Endodermal cell (in vitro differentiated cells): ENCODE measurements around the gene TDRD7. TPM values are rescaled to one million over a fixed set of nuclear protein-coding genes. Genes with fewer than 3 reads are reported as not detected.

Experiments used
- DNase-seq: peaks from one replicate; pipeline ENCODE4 v3.0.0-alpha.2; 2017
- H3K27ac ChIP-seq: 2 replicates; pipeline ENCODE4 v1.5.1; 2013; ENCODE audit warnings: mild to moderate bottlenecking, low read depth, low read length, moderate library complexity
- H3K27me3 ChIP-seq: 2 replicates; pipeline ENCODE4 v1.6.1; 2013; ENCODE audit warnings: mild to moderate bottlenecking, low read length, moderate library complexity; ENCODE audit not compliant: insufficient read depth, control insufficient read depth, poor library complexity, severe bottlenecking
- H3K36me3 ChIP-seq: 2 replicates; pipeline ENCODE4 v1.7.0; 2013; ENCODE audit warnings: mild to moderate bottlenecking, low read length, moderate library complexity; ENCODE audit not compliant: control insufficient read depth, insufficient read depth
- H3K4me1 ChIP-seq: one replicate; pipeline ENCODE4 v1.7.0; 2013; ENCODE audit warnings: low read length; ENCODE audit not compliant: control insufficient read depth, insufficient read depth
- H3K4me3 ChIP-seq: 2 replicates; pipeline ENCODE4 v1.5.1; 2013; ENCODE audit warnings: mild to moderate bottlenecking, low read length, moderate library complexity
- H3K9ac ChIP-seq: 2 replicates; pipeline ENCODE4 v1.6.1; 2013; ENCODE audit warnings: mild to moderate bottlenecking, low read length, moderate library complexity; ENCODE audit not compliant: poor library complexity, severe bottlenecking; ENCODE audit errors: extremely low read depth
- H3K9me3 ChIP-seq: 2 replicates; pipeline ENCODE4 v1.6.1; 2013; ENCODE audit warnings: mild to moderate bottlenecking, low read length, moderate library complexity; ENCODE audit not compliant: control insufficient read depth
- H3K27ac Mint-ChIP-seq: 2 replicates; pipeline ENCODE4 v1.8.0; 2020; ENCODE audit warnings: mixed read lengths
- H3K27me3 Mint-ChIP-seq: 2 replicates; pipeline ENCODE4 v1.8.0; 2021; ENCODE audit warnings: mild to moderate bottlenecking, mixed read lengths; ENCODE audit not compliant: insufficient read depth
- H3K36me3 Mint-ChIP-seq: 2 replicates; pipeline ENCODE4 v1.8.0; 2020; ENCODE audit warnings: low read depth, mixed read lengths
- H3K4me1 Mint-ChIP-seq: 2 replicates; pipeline ENCODE4 v1.8.0; 2020; ENCODE audit warnings: mixed read lengths
- H3K4me3 Mint-ChIP-seq: 2 replicates; pipeline ENCODE4 v1.8.0; 2020; ENCODE audit warnings: mild to moderate bottlenecking, moderate library complexity, mixed read lengths
- H3K9me3 Mint-ChIP-seq: 2 replicates; pipeline ENCODE4 v1.8.0; 2020; ENCODE audit warnings: mild to moderate bottlenecking, mixed read lengths
- WGBS, 2 experiments: methylation state at CpG; one replicate each; pipeline versions ENCODE4 v1.1.5 to v1.1.7; 2013; ENCODE audit warnings: missing lambda C conversion rate in 2 of 2, mixed read lengths in 1 of 2; ENCODE audit not compliant: insufficient coverage in 1 of 2, insufficient read length in 1 of 2; 5-methylcytosine and 5-hydroxymethylcytosine counted together
- total RNA-seq, 2 donors: library from RNA; stranded (reverse); fragmentation: NEBNext Ultra II Directional in 1 of 2; extraction: Animal tissue kit (Norgen Biotek cat#: 25700) in 1 of 2; gene quantifications; 2 replicates in 1 of 2; 3 replicates in 1 of 2; pipeline ENCODE4 v1.2.1, GENCODE V29; 2021
- TF ChIP-seq, protein P1 (sequence below): fragments of 200-600 bp; sonication (generic); conservative IDR thresholded peaks from 2 replicates; pipeline ENCODE4 v1.5.0; 2021; ENCODE audit warnings: antibody characterized with exemption, mild to moderate bottlenecking

TDRD7 gene
- total RNA-seq, 2 donors from 2014 or later = 25.9 to 31.9 TPM

DNA sequence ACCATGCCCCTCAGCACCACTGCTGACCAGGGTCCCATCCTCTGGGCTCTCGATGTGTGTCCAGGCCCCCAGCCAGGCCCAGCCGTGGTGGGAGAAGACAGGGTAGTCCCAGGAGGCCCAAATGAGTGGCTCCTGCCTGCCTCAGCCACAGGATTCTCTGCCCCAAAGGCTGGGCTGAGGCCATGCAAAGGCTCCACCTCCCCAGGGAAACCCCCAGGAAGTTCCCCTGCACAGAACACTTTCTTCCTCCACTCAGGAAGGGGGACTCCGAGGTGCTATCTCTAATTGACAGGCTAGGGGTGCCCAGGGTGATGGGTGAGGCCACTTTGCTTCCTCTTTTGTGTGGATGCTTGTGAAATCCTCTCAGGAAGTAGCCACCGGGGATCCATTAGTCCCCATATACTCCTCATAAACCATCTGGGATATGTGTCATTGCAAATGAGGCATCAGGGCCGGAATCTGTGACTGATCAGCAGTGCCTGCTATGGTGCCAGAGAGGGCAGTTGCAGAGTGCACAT, 23.1 kb upstream of the TDRD7 start:
- peaks cover 24% of the 10 kb centered on the region for H3K4me1 Mint-ChIP-seq
- H3K27ac Mint-ChIP-seq = no peak overlapping the region
- no peak for DNase-seq
- no peak overlapping the region for H3K4me3 Mint-ChIP-seq
- no peak overlapping the region for H3K9ac ChIP-seq
- no peak overlapping the region for H3K4me3 ChIP-seq
- no peaks in the 10 kb centered on the region for H3K36me3 ChIP-seq
- H3K4me1 ChIP-seq = peaks cover 13% of the 10 kb centered on the region
- H3K9me3 ChIP-seq = no peaks in the 10 kb centered on the region
- H3K27me3 ChIP-seq = no peaks in the 10 kb centered on the region
- H3K9me3 Mint-ChIP-seq = no peaks in the 10 kb centered on the region
- TF ChIP-seq, protein P1, sequence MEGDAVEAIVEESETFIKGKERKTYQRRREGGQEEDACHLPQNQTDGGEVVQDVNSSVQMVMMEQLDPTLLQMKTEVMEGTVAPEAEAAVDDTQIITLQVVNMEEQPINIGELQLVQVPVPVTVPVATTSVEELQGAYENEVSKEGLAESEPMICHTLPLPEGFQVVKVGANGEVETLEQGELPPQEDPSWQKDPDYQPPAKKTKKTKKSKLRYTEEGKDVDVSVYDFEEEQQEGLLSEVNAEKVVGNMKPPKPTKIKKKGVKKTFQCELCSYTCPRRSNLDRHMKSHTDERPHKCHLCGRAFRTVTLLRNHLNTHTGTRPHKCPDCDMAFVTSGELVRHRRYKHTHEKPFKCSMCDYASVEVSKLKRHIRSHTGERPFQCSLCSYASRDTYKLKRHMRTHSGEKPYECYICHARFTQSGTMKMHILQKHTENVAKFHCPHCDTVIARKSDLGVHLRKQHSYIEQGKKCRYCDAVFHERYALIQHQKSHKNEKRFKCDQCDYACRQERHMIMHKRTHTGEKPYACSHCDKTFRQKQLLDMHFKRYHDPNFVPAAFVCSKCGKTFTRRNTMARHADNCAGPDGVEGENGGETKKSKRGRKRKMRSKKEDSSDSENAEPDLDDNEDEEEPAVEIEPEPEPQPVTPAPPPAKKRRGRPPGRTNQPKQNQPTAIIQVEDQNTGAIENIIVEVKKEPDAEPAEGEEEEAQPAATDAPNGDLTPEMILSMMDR = no peak
- H3K27ac ChIP-seq = no peak overlapping the region
- WGBS, 2 experiments = 90 to 92% methylated on average over 2 to 5 of the region's 5 CpGs
- H3K27me3 Mint-ChIP-seq = peaks cover 21% of the 10 kb centered on the region
- H3K36me3 Mint-ChIP-seq = no peaks in the 10 kb centered on the region

DNA sequence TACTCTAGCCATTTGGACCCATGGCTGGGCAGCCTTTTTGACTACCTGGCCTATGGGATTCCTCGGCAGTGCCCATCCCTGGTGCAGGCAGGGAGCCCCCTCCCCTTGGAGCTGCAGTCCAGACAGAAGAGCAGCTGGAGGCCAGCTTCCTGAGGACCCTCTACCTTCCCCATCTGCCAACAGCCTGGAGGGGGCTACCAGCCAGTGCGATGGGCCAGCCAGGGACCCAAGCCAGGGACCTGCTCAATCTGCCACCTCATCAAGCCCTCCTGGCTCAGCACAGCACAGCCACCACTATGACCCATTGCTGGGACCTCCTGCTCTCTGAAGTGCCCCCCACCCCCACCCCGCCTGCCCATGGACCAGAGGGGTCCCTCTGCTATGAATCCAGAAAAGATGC, 22.6 kb upstream of the TDRD7 start:
- Histone ChIP-seq H3K9me3 (no peaks in the 10 kb centered on the region), H3K27ac (no peak overlapping the region), H3K4me3 (no peak overlapping the region), H3K9ac (no peak overlapping the region), H3K4me1 (peaks cover 13% of the 10 kb centered on the region), H3K27me3 (no peaks in the 10 kb centered on the region), H3K36me3 (no peaks in the 10 kb centered on the region)
- Mint-ChIP-seq H3K27me3 (peaks cover 21% of the 10 kb centered on the region), H3K27ac (no peak overlapping the region), H3K9me3 (no peaks in the 10 kb centered on the region), H3K4me3 (no peak overlapping the region), H3K4me1 (peaks cover 24% of the 10 kb centered on the region), H3K36me3 (no peaks in the 10 kb centered on the region)
- TF ChIP-seq, protein P1 = no peak
- 99% methylated on average over 3 of the region's 3 CpGs; no CpG with 5 or more reads in 1 of the 2 experiments for WGBS, 2 experiments
- peak; percentile 36 for DNase-seq

DNA sequence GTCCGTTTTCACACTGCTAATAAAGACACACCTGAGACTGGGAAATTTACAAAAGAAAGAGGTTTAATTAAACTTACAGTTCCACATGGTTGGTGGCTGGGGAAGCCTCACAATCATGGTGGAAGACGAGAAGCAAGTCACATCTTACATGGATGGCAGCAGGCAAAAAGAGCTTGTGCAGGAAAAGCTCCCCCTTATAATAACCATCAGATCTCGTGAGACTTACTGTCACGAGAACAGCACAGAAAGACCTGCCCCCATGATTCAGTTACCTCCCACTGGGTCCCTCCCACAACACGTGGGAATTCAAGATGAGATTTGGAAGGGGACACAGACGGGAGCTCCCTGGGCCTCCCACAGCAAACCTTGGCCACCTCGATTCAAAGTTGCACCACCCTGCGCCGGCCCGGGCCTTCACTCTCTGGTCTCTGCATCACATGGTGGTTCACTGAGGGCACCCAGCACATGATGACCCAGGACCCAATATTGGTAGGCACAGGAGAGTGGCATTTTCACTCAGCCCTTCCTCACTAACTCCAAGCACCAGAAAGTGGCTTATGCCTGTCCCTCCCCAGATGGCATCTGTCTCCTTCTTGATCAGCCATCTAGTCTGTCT, 21.0 kb upstream of the TDRD7 start:
- H3K4me3 Mint-ChIP-seq = no peak overlapping the region
- no peak overlapping the region for H3K4me3 ChIP-seq
- H3K4me1 Mint-ChIP-seq = peaks cover 23% of the 10 kb centered on the region
- TF ChIP-seq, protein P1 = no peak
- H3K9me3 Mint-ChIP-seq = no peaks in the 10 kb centered on the region
- H3K36me3 Mint-ChIP-seq = no peaks in the 10 kb centered on the region
- H3K27ac ChIP-seq = no peak overlapping the region
- H3K9me3 ChIP-seq = no peaks in the 10 kb centered on the region
- no peak overlapping the region for H3K27ac Mint-ChIP-seq
- H3K27me3 ChIP-seq = no peaks in the 10 kb centered on the region
- H3K27me3 Mint-ChIP-seq = peaks cover 21% of the 10 kb centered on the region
- no peak overlapping the region for H3K9ac ChIP-seq
- H3K36me3 ChIP-seq = no peaks in the 10 kb centered on the region
- H3K4me1 ChIP-seq = peaks cover 13% of the 10 kb centered on the region
- DNase-seq = no peak
- 81 to 86% methylated on average over 6 to 10 of the region's 10 CpGs for WGBS, 2 experiments
